Stimulated activated naive CD8-positive, alpha-beta T cell treated with anti-CD3 and anti-CD28 coated beads, Interleukin-15, Interleukin-2, amounts not matched to agents 100 ng/mL and 50 ng/mL, for 24 hours (primary cell): ENCODE data around the gene GLDC.

ENCODE experiments used
- H3K27ac Mint-ChIP-seq: one replicate; pipeline ENCODE4 v1.8.0; 2021; ENCODE audit warnings: mild to moderate bottlenecking, mixed read lengths
- H3K27me3 Mint-ChIP-seq: one replicate; pipeline ENCODE4 v1.8.0; 2021; ENCODE audit warnings: mixed read lengths
- H3K36me3 Mint-ChIP-seq: one replicate; pipeline ENCODE4 v1.8.0; 2021; ENCODE audit warnings: low read depth, mixed read lengths
- H3K4me1 Mint-ChIP-seq: one replicate; pipeline ENCODE4 v1.8.0; 2021; ENCODE audit warnings: low read depth, mixed read lengths
- H3K4me3 Mint-ChIP-seq: one replicate; pipeline ENCODE4 v1.8.0; 2021; ENCODE audit warnings: mild to moderate bottlenecking, mixed read lengths
- H3K9me3 Mint-ChIP-seq: one replicate; pipeline ENCODE4 v1.8.0; 2021; ENCODE audit warnings: mixed read lengths

Gene GLDC

GRCh38 chr9:6584881-6585597 is 60.5 kb downstream of the GLDC start:
- Mint-ChIP-seq H3K27me3 (no peaks in the 10 kb centered on the region), H3K4me3 (no peak overlapping the region), H3K4me1 (peaks cover 8% of the 10 kb centered on the region), H3K36me3 (no peaks in the 10 kb centered on the region), H3K27ac (no peak overlapping the region), H3K9me3 (no peaks in the 10 kb centered on the region)

- Mint-ChIP-seq H3K4me3 (no peak overlapping the region), H3K4me1 (peaks cover 8% of the 10 kb centered on the region), H3K9me3 (no peaks in the 10 kb centered on the region), H3K36me3 (no peaks in the 10 kb centered on the region), H3K27ac (no peak overlapping the region), H3K27me3 (peaks cover 4% of the 10 kb centered on the region)
Observed at GRCh38 chr9:6581253-6581652, 64.3 kb downstream of the GLDC start.

GRCh38 chr9:6579613-6580012 is 65.9 kb downstream of the GLDC start:
- Mint-ChIP-seq H3K4me3 (no peak overlapping the region), H3K36me3 (no peaks in the 10 kb centered on the region), H3K9me3 (no peaks in the 10 kb centered on the region), H3K27ac (no peak overlapping the region), H3K27me3 (peaks cover 4% of the 10 kb centered on the region), H3K4me1 (peaks cover 8% of the 10 kb centered on the region)

GRCh38 chr9:6576987-6577386 is 68.5 kb downstream of the GLDC start:
- no peak overlapping the region for H3K4me3 Mint-ChIP-seq
- H3K27ac Mint-ChIP-seq, result no peak overlapping the region
- H3K4me1 Mint-ChIP-seq, result peaks cover 4% of the 10 kb centered on the region
- no peaks in the 10 kb centered on the region for H3K9me3 Mint-ChIP-seq
- H3K27me3 Mint-ChIP-seq, result peaks cover 20% of the 10 kb centered on the region
- H3K36me3 Mint-ChIP-seq, result no peaks in the 10 kb centered on the region

GRCh38 chr9:6575324-6576034 is 70.0 kb downstream of the GLDC start:
- no peak overlapping the region for H3K27ac Mint-ChIP-seq
- H3K27me3 Mint-ChIP-seq, result peaks cover 30% of the 10 kb centered on the region
- H3K4me3 Mint-ChIP-seq, result no peak overlapping the region
- H3K36me3 Mint-ChIP-seq, result no peaks in the 10 kb centered on the region
- H3K9me3 Mint-ChIP-seq, result no peaks in the 10 kb centered on the region
- no peaks in the 10 kb centered on the region for H3K4me1 Mint-ChIP-seq

GRCh38 chr9:6567140-6567591 is 78.4 kb downstream of the GLDC start:
- no peaks in the 10 kb centered on the region for H3K9me3 Mint-ChIP-seq
- H3K4me1 Mint-ChIP-seq, result peaks cover 3% of the 10 kb centered on the region
- peaks cover 12% of the 10 kb centered on the region for H3K27me3 Mint-ChIP-seq
- no peak overlapping the region for H3K27ac Mint-ChIP-seq
- no peaks in the 10 kb centered on the region for H3K36me3 Mint-ChIP-seq
- H3K4me3 Mint-ChIP-seq, result peak overlapping the region; percentile 19

- H3K27me3 Mint-ChIP-seq, result peaks cover 8% of the 10 kb centered on the region
- no peaks in the 10 kb centered on the region for H3K36me3 Mint-ChIP-seq
- H3K27ac Mint-ChIP-seq, result peak overlapping the region; percentile 4
- H3K4me3 Mint-ChIP-seq, result no peak overlapping the region
- peaks cover 3% of the 10 kb centered on the region for H3K4me1 Mint-ChIP-seq
- no peaks in the 10 kb centered on the region for H3K9me3 Mint-ChIP-seq
Observed at GRCh38 chr9:6566409-6567139, 79.0 kb downstream of the GLDC start.

- H3K36me3 Mint-ChIP-seq, result no peaks in the 10 kb centered on the region
Observed at GRCh38 chr9:6565312-6565711, 80.2 kb downstream of the GLDC start.

GRCh38 chr9:6564868-6565267 is 80.7 kb downstream of the GLDC start:
- peaks cover 3% of the 10 kb centered on the region for H3K4me1 Mint-ChIP-seq
- no peaks in the 10 kb centered on the region for H3K9me3 Mint-ChIP-seq
- no peaks in the 10 kb centered on the region for H3K36me3 Mint-ChIP-seq
- H3K27me3 Mint-ChIP-seq, result no peaks in the 10 kb centered on the region
- no peak overlapping the region for H3K4me3 Mint-ChIP-seq
- H3K27ac Mint-ChIP-seq, result no peak overlapping the region

More at GRCh38 chr9:6565312-6565711, 80.2 kb downstream of the GLDC start:
- H3K9me3 Mint-ChIP-seq, result no peaks in the 10 kb centered on the region
- H3K4me3 Mint-ChIP-seq, result no peak overlapping the region
- peaks cover 3% of the 10 kb centered on the region for H3K4me1 Mint-ChIP-seq
- H3K27ac Mint-ChIP-seq, result no peak overlapping the region
- H3K27me3 Mint-ChIP-seq, result no peaks in the 10 kb centered on the region

- Mint-ChIP-seq H3K27me3 (no peaks in the 10 kb centered on the region), H3K27ac (no peak overlapping the region), H3K36me3 (no peaks in the 10 kb centered on the region), H3K4me1 (peaks cover 3% of the 10 kb centered on the region), H3K4me3 (no peak overlapping the region), H3K9me3 (no peaks in the 10 kb centered on the region)
Observed at GRCh38 chr9:6564360-6564759, 81.2 kb downstream of the GLDC start.

- H3K9me3 Mint-ChIP-seq, result no peaks in the 10 kb centered on the region
- no peak overlapping the region for H3K27ac Mint-ChIP-seq
- peaks cover 3% of the 10 kb centered on the region for H3K4me1 Mint-ChIP-seq
- no peaks in the 10 kb centered on the region for H3K36me3 Mint-ChIP-seq
- no peak overlapping the region for H3K4me3 Mint-ChIP-seq
- H3K27me3 Mint-ChIP-seq, result no peaks in the 10 kb centered on the region
Observed at GRCh38 chr9:6562871-6563430, 82.6 kb downstream of the GLDC start.

GRCh38 chr9:6562201-6562600 is 83.3 kb downstream of the GLDC start:
- H3K4me1 Mint-ChIP-seq, result peaks cover 3% of the 10 kb centered on the region
- H3K27me3 Mint-ChIP-seq, result no peaks in the 10 kb centered on the region
- no peaks in the 10 kb centered on the region for H3K36me3 Mint-ChIP-seq
- no peaks in the 10 kb centered on the region for H3K9me3 Mint-ChIP-seq
- no peak overlapping the region for H3K4me3 Mint-ChIP-seq
- H3K27ac Mint-ChIP-seq, result no peak overlapping the region

- Mint-ChIP-seq H3K36me3 (no peaks in the 10 kb centered on the region), H3K27ac (no peak overlapping the region), H3K9me3 (no peaks in the 10 kb centered on the region), H3K27me3 (no peaks in the 10 kb centered on the region), H3K4me1 (no peaks in the 10 kb centered on the region), H3K4me3 (no peak overlapping the region)
Observed at GRCh38 chr9:6557883-6558616, 87.5 kb downstream of the GLDC start.

- no peak overlapping the region for H3K27ac Mint-ChIP-seq
- H3K4me3 Mint-ChIP-seq, result no peak overlapping the region
- H3K36me3 Mint-ChIP-seq, result no peaks in the 10 kb centered on the region
- no peaks in the 10 kb centered on the region for H3K27me3 Mint-ChIP-seq
- no peaks in the 10 kb centered on the region for H3K9me3 Mint-ChIP-seq
- H3K4me1 Mint-ChIP-seq, result no peaks in the 10 kb centered on the region
Observed at GRCh38 chr9:6553866-6554265, 91.7 kb downstream of the GLDC start.
